ENCODE data around the gene RGPD3. TPM values are rescaled to one million over a fixed set of nuclear protein-coding genes. Genes with fewer than 3 reads are reported as not detected.

Gene RGPD3
- total and polyA plus RNA-seq, 12 donors, result 0.05 to 0.20 (median 0.08) TPM; not detected in 3

DNA sequence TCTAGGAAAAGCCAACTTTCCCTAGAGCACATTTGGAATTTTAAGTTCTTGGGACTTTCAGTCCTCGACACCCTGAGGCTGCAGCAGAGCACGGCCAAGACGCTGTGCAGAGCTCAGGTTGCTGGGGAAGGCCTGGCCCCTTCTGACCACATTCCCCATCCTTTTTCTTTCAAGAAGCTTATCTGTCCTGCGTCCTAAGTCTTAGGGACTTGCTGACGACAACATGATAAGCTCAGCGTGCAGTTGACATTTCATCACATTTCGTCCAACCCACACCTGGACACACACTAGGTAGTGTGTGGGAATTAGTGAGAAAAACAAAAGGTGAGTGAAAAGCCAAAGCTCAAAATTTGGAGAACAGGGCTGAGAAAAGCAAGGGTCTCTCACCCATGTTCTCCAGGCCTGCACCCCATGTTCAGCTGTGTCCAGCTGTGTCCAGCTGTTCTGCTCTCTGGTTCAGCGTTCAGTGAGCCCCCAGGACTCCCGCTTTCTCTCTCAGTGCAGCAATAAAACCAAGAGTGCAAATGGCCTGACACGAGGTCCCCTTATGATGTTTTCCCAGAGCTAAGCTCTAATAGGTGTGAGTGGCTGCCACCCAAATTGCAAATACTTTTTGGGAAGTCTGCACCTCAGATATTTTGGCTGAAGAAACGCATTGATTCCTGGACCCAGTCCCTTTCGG, 101.9 kb downstream of the RGPD3 start:
- ATAC-seq (no peak), DNase-seq (no peak)
- Histone ChIP-seq H3K36me3 (no peaks in the 10 kb centered on the region), H3K9me3 (no peaks in the 10 kb centered on the region), H3K4me1 (no peaks in the 10 kb centered on the region), H3K27me3 (peaks cover 0 to 3% (median 0%) of the 10 kb centered on the region in 7 donors), H3K27ac (no peak overlapping the region), H3K4me3 (no peak overlapping the region)
- intact Hi-C loops (cut with DNase I), result no loop called here
- 52 to 53% methylated on average over 12 of the region's 12 CpGs for WGBS, 2 donors
- TF ChIP-seq, protein P1, sequence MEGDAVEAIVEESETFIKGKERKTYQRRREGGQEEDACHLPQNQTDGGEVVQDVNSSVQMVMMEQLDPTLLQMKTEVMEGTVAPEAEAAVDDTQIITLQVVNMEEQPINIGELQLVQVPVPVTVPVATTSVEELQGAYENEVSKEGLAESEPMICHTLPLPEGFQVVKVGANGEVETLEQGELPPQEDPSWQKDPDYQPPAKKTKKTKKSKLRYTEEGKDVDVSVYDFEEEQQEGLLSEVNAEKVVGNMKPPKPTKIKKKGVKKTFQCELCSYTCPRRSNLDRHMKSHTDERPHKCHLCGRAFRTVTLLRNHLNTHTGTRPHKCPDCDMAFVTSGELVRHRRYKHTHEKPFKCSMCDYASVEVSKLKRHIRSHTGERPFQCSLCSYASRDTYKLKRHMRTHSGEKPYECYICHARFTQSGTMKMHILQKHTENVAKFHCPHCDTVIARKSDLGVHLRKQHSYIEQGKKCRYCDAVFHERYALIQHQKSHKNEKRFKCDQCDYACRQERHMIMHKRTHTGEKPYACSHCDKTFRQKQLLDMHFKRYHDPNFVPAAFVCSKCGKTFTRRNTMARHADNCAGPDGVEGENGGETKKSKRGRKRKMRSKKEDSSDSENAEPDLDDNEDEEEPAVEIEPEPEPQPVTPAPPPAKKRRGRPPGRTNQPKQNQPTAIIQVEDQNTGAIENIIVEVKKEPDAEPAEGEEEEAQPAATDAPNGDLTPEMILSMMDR (IDR thresholded peaks at IDR 0.05), result no peak

DNA sequence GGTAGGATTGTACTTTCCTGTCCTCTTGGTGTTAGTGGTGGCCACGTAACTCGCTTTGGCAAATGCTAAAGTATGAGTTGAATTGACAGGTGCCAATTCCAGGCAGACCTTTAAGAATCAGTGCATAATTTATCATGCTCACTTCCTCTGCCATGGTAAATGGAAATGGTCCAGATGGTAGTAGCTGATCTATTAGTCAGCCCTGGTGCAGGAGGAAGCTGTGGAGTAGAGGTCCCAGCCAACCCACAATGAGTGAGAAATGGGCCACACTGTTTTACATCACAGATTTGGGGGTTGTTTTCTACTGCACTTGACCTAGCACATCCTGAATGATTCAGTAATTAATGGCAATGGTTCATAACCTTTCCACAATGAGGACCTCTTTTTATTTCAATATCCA, 104.4 kb downstream of the RGPD3 start:
- Histone ChIP-seq H3K4me1 (no peaks in the 10 kb centered on the region), H3K36me3 (no peaks in the 10 kb centered on the region), H3K4me3 (no peak overlapping the region), H3K27me3 (peaks cover 0 to 9% (median 0%) of the 10 kb centered on the region in 7 donors), H3K9me3 (no peaks in the 10 kb centered on the region), H3K27ac (no peak overlapping the region)
- intact Hi-C loops (cut with DNase I), result no loop called here
- TF ChIP-seq, protein P1 (IDR thresholded peaks at IDR 0.05), result no peak
- 78 to 82% methylated on average over 2 of the region's 2 CpGs for WGBS, 2 donors
- ATAC-seq, result no peak
- DNase-seq, result no peak

DNA sequence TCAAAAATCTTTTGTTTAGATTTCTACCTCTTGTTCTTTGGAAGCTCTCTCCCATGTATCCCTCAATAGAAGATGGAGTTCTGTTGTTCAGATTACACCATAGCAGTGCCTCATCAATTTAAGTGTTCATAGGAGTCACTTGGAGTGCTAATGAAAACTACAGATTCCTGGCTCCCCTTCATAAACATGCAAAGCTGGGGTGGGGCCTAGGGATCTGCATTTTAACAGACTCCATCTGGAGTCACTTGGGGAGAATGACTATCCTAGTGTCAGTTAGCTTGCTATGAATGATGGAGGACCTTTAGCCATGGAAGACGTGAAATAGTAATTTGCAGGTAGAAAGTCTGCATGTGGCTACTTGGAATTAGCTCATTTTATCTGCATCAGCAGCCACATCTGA, 105.4 kb downstream of the RGPD3 start:
- ATAC-seq (no peak), DNase-seq (no peak)
- Histone ChIP-seq H3K4me3 (no peak overlapping the region), H3K4me1 (no peaks in the 10 kb centered on the region), H3K9me3 (no peaks in the 10 kb centered on the region), H3K36me3 (no peaks in the 10 kb centered on the region), H3K27me3 (peaks cover 0 to 9% (median 0%) of the 10 kb centered on the region in 7 donors), H3K27ac (no peak overlapping the region)
- intact Hi-C loops (cut with DNase I), result no loop called here
- TF ChIP-seq, protein P1 (IDR thresholded peaks at IDR 0.05), result no peak
- 0% methylated on average over 1 of the region's 1 CpG for WGBS, 2 donors

DNA sequence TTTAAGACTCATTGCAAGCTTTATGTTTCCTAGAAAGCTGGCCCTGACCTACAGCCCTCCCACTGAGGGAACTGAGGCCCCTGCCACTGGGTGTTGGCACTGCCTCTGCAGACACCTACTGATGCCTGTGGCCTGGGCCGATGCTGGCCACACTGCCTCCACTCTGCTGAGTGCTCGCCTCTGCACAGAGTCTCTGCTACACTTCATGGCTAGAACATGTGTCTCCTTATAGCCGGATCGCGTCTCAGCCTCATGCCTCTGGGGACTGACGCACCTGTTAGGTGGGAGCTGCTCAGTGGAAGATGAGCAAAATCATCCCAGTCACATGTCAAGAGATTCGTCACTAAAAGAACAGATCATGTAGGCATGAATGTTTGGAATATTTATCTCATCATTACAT, 108.7 kb downstream of the RGPD3 start:
- H3K4me1 ChIP-seq, result peaks cover 0 to 5% (median 0%) of the 10 kb centered on the region in 9 donors
- DNase-seq, result no peak
- intact Hi-C loops (cut with DNase I), result no loop called here
- peak in 1 of 8 donors; percentile 22 for ATAC-seq
- no peak overlapping the region for H3K4me3 ChIP-seq
- 92 to 96% methylated on average over 7 of the region's 7 CpGs for WGBS, 2 donors
- no peaks in the 10 kb centered on the region for H3K36me3 ChIP-seq
- TF ChIP-seq, protein P1 (IDR thresholded peaks at IDR 0.05), result no peak
- no peaks in the 10 kb centered on the region for H3K9me3 ChIP-seq
- H3K27me3 ChIP-seq, result peaks cover 0 to 9% (median 0%) of the 10 kb centered on the region in 7 donors
- no peak overlapping the region for H3K27ac ChIP-seq
